GOT3 (cell line): Measurements from ENCODE around the gene MYOM3.

ENCODE experiments used
- DNase-seq: peaks from one replicate; lab custom pipeline; 2025; ENCODE audit warnings: mixed read lengths; lab: John Stamatoyannopoulos, UW

MYOM3 gene

DNA sequence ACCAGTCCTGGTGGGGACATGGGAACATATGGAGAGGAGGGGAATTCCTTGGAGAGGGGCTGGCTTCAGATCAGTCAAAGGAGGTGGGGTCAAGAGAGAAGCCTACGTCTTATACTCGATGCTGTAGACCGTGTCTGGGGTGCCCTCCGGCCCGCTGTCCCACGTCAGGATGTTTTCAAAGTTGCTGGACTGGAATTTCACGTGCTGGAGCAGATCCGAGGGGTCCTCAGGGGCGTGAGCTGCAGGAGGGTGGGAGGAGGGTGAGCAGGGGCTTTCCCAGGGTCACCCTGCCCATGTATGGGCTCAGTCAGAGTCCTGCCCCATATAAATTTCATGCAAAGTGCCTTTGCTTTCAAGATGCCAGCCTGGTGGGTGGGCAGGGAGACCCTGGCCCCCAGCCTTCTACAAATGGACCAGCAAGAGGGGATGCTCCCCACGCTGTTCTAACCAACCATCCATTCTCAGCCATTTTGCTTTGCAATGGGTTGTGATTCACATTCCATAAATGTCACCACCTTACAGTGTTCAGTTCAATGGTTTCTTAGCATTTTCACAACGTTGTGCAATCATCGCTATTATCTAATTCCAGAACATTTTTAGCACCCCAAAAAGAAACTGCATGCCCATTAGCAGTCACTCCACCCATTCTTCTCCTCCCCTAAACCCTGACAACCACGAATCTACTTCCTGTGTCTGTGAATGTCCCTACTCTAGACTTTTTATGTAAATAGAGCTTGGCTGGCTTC lies 26.7 kb upstream of the MYOM3 start:
- DNase-seq, result no peak

DNA sequence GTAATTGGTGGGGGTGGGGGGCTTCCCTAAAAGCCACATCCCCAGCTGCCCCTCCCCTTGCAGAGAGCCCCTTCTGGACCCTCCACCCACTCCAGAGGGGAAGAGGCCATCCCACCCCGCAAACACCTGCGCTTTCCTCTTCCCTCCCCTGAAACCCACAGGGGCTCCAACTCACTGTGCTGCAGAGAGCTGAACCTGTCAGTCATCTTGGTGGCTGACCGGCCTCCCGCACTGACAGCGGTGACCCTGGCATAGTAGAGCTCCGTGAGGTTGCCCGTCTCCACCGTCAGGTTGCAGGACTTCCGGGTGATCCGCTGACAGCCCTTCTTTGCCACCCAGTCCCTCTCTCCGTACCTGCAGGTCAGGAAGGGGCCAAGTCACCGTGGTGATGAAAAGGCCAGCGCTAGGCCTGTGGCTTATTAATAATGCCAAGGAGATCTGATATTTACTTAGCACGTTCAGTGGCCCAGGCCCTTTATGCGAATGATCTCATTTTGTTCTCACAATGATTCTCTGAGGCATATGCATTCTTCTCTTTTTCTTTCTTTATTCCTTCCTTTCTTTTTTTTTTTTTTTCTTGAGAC lies 25.1 kb upstream of the MYOM3 start:
- DNase-seq, result no peak

DNA sequence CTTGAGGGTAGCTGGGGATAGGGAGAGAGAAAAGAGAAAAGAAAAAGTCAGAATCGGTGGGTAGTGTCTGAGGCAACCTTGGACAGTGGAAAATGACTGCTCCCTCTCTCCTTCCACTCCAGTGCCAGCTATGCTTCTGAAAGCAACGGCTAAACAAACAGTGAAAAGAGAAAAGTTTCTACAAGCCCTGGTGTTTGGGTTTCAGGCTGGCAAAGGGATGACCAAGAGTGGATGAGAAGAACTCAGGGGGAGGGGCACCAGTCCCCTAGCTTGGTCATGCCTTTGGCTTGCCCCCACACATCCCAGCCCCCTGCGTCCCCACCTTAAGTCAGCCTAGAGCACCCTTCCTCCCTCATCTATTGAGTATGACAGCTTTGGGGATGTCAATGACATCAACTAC lies 22.4 kb upstream of the MYOM3 start:
- no peak for DNase-seq

DNA sequence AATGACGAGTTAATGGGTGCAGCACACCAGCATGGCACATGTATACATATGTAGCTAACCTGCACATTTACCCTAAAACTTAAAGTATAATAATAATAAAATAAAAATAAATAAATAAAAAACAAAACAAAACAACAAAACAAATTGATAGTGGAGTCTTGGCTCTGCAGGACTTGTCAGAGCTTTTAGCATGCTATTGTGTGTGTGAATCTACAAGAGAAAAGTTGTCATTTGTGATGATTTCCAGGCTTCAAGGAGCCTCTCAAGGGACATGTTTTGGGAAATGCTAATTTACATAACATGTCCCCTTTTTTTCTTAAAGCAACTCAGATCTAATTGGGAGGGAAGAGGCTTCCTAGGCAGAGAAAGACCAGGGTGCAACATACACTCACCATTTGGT lies 21.9 kb upstream of the MYOM3 start:
- DNase-seq, result no peak

DNA sequence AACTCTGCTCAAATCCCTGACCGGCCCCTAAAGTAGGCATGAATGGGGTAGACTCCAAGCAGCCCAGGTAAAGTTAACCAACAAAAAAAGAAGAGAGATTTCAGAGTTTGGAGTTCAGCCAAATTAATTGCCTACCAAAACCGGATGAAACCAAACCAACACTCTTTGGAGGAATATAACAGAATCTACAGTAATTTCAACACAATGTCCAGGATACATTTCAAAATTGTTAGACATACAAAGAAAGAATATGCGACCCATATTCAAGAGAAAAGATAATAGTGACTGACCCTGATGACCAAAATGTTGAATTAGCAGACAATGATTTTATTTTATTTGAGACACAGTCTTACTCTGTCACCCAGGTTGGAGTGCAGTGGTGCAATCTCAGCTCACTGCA lies 18.4 kb upstream of the MYOM3 start:
- no peak for DNase-seq

DNA sequence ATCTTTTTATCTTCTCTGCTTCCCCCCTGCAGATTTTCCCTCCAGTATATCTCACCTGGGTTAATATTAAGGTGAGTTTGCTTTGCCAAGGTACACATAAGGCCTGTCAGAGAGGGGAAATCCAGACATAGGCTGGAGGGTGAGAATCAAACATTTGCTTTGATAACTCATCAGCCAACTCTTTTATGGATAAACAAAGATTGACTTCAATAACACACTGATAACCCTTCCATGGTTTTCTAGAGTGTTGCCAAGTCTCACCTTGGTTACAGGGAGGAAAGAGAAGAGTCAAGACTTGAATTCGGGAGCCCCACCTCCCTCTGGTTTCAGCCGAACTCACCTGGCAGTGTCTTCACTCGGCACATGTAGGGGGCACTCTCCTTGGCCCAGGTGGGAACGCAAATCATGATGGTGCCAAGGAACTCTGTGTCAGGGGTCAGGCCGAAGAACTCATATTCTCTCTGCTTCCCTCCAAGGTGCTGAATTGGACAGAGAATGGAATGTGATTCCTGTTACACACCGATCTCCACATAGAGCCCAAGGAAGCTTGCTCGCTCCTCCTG lies 15.9 kb upstream of the MYOM3 start:
- no peak for DNase-seq

DNA sequence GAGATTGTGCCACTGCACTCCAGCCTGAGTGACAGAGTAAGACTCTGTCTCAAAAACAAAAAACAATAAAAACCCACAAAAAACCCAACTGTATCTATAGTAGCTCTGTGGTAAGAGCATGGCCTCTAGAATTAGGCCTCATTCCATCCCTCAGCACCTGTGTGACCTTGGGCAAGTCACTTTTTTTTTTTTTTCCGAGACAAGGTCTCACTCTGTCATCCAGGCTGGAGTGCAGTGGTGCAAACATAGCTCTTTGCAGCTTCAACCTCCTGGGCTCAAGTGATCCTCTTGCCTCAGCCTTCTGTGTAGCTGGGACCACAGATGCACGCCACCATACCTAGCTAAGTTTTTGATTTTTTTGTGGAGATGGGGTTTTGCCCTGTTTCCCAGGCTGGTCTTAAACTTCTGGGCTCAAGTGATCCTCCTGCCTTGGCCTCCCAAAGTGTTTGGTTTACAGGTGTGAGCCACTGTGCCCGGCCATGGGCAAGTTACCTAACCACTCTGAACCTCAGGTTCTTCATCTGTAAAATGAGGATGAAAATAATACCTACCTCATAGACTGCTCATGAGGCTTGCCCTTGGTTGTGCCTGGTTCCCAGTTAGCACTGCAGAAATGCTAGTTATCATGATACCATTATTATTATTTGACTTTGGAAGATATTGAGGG lies 15.3 kb upstream of the MYOM3 start:
- no peak for DNase-seq

DNA sequence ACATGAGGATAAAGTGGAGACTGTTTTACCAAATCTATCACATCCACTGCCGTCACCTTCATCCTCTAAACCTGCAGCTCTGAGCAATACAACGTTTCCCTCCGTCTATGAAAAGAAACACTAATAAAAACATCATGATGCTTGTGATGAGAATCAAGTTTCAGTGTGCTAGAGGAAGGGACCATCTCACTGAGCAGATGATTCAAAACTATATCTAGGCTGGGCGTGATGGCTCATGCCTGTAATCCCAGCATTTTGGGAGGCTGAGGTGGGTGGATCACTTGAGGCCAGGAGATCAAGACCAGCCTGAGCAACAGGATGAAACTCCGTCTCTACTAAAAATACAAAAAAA lies 14.7 kb upstream of the MYOM3 start:
- DNase-seq, result no peak

DNA sequence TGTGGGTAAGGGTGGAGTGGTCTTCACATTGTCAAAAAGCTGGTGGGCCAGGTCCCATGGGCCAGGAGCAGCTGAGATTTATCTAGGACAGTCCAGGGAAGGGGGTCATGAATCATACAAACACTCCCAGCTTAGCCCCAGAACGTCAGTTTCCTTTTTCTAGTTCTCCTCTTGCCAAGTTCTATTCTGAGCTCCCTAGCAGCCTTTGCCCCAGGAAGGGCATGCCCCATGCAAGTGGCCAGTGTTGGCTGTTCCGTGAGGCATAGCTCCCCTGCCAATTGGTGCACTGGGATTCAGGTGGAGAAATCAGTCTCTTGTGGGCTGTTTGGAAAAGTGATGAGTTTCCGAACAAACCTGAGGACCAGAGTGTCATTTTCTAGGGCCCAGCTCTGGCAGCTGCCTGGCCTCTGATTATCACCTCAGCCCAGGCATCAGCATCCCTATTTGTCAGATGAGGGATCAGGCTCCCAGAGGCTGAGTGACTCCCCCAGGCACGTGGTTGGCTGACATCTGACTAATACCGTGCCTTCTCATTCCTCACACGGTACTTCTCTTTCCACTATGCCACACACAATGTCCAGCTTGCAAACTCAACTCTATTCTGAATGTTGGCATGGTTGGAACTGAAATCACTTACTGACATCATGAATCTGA lies 14.2 kb upstream of the MYOM3 start:
- no peak for DNase-seq

DNA sequence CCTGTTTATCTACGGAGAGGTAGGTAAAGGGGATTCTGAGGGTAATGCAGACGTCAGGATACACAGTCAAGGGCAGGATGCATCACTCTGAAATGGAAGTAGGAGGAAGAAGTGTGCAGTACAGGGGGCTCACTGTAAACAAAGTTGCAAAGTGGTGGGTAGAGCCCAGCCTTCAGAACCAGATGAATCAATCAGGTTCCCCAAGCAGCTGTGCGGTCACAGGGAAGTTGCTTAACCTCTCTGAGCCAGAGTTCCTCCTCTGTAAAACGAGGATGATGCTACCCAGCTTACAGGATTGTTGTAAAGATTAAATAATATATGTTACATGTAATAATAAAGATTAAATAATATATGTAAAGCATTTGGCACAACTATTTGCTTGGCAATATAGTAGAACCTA lies 13.5 kb upstream of the MYOM3 start:
- DNase-seq, result no peak

DNA sequence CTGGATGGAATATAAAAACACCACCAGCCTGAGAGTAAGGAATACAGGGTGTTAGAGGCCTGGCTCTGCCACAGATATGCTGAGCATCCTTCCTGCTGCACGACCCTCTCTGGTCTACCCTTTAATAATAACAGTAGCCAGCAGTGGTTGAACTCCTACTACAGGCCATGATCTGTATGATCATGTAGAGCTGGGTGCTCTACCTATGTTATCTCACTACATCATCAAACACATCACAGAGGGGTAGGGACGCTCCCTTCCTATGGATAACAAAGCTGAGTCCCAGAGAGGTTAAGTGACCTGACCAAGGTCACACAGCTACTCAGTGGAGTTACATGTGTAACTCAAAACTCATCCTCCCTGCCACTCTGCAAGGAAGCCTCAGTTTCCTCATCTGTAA lies 13.0 kb upstream of the MYOM3 start:
- no peak for DNase-seq

DNA sequence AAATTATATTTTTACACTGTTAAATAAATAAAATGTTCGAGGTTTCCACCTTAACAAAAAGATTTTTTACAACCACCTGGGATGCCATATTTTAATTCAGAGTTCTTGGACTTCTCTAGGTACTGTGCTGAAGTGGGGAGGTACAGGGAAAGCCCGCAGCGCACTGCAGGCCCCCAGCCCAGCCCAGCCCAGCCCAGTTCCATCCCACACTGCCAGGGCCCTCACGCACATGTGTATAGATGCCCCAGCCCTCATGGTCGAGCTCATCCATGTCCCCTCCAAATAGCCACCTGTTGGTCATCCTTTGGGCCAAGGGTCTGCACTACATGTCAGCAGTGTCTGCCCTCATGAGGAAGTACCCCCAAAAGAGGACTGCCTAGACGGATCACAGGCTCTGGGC lies 11.7 kb upstream of the MYOM3 start:
- DNase-seq, result no peak

DNA sequence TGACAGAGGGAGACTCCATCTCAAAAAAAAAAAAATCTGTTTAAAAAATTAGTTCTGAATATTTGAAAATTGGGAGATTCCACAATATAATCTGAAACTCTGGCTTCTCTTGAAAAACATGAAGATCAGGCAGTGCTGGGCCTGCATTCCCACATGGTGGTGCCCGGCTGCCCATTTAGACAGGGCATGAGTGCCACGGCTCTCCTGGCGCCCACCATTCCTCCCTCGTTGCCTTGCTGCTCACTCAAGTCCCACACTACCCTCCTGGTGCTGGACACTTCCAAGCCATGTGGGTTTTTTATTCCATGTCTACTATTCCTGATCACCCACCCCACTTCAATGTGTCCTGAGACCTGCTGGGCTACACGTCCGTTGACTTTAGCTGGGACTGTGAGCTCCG lies 10.8 kb upstream of the MYOM3 start:
- DNase-seq, result no peak

DNA sequence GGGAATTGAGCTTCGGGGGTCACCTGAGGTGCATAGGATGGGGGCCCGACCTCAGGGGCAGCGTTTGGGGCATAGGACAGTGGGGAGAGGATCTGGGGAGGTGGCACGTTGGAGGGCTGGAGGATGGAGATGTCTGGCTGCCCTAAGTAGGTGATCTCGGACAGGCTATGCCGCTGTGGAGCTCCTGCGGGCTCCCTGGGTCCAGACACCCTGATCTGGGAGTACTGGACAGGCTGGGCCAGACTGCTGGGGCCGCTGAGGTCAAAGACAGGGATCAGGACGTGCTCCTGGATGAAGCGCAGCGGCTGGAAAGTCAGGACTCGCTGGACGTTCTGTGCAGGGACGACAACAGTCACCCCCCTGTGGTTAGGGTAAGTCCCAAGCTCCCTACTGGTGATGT lies 9.5 kb upstream of the MYOM3 start:
- DNase-seq, result no peak

DNA sequence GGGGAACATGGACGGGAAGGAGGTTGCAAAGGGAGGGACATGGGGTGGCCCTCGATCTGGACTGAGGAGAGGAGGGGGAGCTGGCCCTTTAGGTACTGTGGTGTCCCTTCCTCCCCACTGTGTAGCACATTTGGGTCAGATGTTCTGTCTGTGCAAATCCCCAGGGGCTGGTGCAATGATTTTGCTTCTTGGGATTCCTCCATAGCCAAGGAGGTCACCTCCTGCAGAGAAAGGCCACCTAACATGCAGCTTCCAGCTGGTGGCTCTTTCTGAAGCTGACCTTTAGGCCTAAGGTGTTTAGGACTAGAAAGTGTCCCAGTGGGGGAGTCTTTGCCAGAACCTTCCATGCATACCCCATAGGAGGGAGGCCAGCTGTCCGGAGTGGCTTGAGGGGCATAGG lies 9.0 kb upstream of the MYOM3 start:
- no peak for DNase-seq

DNA sequence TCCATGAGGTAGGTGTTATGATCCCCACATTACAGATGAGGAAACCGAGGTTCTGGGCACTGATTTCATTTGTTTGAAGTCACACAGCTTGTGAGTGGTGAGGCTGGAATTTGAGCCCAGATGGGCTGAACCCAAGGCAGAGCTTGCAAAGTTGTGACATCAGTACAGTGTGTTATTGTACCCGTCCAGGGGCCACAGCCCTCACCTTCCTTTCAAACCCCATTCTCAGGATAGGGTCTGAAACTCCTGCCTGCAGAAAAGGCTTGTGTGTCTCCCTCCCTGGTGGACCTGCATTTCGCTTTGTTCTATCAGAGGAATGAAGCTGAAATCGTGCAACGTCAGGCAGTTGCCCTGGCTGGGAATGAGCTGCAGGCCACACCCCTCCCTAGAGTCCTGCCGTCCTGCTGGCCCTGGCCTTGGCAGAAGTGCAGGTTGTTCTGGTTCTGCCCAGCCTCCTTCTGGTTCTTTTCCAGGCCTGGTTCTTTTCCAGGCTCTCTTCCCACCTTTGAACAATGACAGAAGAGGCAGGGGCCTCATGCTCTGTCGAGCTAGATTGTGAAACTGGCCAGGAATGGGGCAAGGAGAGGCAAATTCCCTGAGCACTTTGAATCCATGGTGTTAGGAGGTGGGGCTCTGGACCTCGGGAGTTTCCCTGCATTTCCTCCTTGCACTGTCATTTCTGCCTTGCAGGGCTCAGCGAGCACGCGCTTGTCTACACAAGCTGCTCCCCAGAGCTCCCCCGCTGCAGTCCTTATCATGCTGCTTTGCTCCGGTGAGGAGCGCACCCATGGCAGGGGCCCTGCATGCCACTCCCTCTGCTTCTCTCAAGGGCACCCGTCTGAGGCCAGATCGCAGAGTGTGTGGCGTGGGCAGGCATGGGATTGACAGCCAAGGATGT lies 8.2 kb upstream of the MYOM3 start:
- DNase-seq, result no peak

DNA sequence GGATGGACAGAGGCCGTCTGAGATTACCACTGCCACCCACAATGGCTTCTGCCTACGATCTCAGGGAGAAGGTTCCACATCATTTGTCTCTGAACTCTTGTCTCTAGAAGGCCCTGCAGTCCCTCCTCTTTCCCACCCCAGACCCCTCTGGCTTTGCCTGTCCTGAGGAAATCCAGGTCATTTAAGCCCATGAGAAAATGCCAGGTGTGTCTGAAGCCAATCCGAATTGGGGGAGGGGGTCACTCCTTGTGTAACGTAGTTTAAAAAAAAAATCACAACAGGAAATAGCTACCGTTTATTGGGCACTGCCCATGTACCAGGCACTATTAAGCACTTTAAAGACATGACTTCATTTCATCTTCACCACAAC lies 7.5 kb upstream of the MYOM3 start:
- no peak for DNase-seq

DNA sequence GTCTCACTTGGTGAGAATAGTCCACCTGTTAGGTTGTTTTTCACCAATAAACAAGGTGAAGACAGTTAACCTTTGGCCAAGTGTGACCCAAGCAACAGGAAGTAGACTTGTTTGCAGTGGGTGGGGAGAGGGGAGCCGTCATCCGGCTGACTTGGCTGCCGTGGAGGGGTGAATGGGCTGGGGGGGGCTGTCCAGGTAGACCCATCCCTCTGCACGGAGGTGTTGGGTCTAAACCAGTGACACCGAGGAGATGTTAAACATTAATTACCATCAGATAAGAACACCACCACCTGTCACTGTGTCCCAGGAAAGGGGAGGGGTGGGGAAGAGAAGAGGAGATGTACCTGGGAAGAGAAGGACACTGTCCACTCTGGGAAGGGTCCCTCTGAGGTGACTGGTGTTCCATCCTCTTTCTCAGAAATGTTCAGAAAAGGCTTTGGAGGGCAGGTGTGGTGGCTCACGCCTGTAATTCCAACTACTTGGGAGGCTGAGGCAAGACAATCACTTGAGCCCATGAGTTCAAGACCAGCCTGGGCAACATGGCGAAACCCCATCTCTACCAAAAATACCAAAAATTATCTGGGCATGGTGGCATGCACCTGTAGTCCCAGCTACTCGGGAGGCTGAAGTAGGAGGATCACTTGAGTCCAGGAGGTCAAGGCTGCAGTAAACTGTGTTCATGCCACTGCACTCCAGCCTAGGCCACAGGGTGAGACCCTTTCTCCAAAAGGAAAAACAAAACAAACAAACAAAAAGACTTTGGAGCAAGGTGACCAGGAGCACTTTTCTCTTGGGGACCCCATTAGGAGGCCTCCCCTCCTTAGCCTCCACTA lies 6.7 kb upstream of the MYOM3 start:
- no peak for DNase-seq

DNA sequence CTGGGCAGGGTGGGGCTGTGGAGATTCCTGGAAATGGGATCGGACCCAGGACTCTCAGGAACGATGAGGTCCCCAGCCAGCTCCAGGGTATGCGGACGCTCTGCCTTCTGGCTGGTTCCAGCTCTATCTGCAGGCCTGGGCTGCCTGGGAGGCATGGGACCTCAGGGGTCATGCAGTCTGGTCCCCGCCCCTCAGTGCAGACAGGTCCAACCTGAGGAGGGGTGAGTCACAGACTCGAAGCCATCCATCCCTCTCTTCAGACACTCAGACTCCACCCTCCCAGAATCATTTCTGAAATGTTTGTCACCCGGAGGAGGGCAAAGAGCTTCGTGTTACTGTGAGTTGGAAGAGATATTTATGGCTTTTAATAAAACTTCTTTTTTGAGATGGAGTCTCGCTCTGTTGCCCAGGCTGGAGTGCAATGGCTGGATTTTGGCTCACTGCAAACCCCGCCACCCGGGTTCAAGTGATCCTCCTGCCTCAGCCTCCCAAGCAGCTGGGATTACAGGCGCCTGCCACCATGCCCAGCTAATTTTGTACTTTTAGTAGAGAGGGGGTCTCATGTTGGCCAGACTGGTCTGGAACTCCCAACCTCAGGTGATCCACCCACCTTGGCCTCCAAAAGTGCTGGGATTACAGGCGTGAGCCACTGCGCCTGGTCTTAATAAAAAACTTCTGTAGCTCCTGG lies 5.9 kb upstream of the MYOM3 start:
- no peak for DNase-seq

DNA sequence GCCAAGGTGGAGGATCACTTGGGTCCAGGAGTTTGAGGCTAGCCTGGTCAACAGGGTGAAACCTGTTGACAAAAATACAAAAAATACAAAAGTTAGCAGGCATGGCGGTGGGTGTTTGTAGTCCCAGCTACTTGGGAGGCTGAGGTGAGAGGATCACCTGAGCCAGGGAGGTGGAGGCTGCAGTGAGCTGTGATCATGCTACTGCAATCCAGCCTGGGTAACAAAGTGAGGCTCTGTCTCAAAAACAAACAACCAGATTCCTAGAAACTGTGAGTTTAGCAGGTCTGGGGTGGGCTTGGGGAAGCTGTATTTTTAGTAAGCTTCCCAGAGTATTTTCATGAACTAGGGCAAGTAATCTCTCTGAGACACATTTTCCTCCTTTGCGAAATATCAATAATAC lies 5.2 kb upstream of the MYOM3 start:
- no peak for DNase-seq
